ENCODE measurements around the gene ID3.
"Not testable (repeated sequence)": the region's sequence is repeated elsewhere in the genome, so short reads cannot be mapped to it uniquely, and the experiment has no call there.

The ID3 gene

GRCh38 chr1:23546897-23547584 is 12.3 kb downstream of the ID3 start:
- DNase-seq: no peak

GRCh38 chr1:23545851-23546250 is 13.4 kb downstream of the ID3 start:
- no peak for DNase-seq

- DNase-seq: peak; percentile 78
Observed at GRCh38 chr1:23544444-23545389, 14.6 kb downstream of the ID3 start.

GRCh38 chr1:23543707-23544443 is 15.4 kb downstream of the ID3 start:
- DNase-seq: no peak

GRCh38 chr1:23542940-23543339 is 16.4 kb downstream of the ID3 start:
- not testable (repeated sequence) for DNase-seq

GRCh38 chr1:23539698-23540266 is 19.5 kb downstream of the ID3 start:
- peak; percentile 95 for DNase-seq

GRCh38 chr1:23537296-23537973 is 21.9 kb downstream of the ID3 start:
- DNase-seq: no peak

GRCh38 chr1:23533246-23534023 is 25.9 kb downstream of the ID3 start:
- peak; percentile 37 for DNase-seq

GRCh38 chr1:23531562-23532094 is 27.7 kb downstream of the ID3 start:
- no peak for DNase-seq

GRCh38 chr1:23530747-23531561 is 28.3 kb downstream of the ID3 start, which contains the start of gene E2F2:
Gene E2F2, minus strand, starts transcription at chr1:23531233. Its CDS starts 440 bp downstream, at chr1:23530793.
- peak; percentile 88 for DNase-seq

GRCh38 chr1:23530087-23530746 is 29.1 kb downstream of the ID3 start:
- DNase-seq: no peak

GRCh38 chr1:23529146-23530086 is 29.9 kb downstream of the ID3 start:
- DNase-seq: no peak

GRCh38 chr1:23528250-23528978 is 30.9 kb downstream of the ID3 start:
- DNase-seq: peak; percentile 80

GRCh38 chr1:23527900-23528249 is 31.4 kb downstream of the ID3 start:
- no peak for DNase-seq

GRCh38 chr1:23527366-23527765 is 31.9 kb downstream of the ID3 start:
- no peak for DNase-seq

GRCh38 chr1:23526329-23527041 is 32.8 kb downstream of the ID3 start:
- no peak for DNase-seq

All from CD4-positive, alpha-beta T cell treated with Interleukin-12 subunit alpha and Interleukin-12 subunit beta, for 1 hour (primary cell).